Body of pancreas (tissue), 4 donors: ENCODE data around the gene CLDN6. TPM values are rescaled to one million over a fixed set of nuclear protein-coding genes. Genes with fewer than 3 reads are reported as not detected.

Experiments used
- ATAC-seq: fragments of 150-250 bp; one replicate; pipeline ENCODE4 v1.9.1; 2016
- DNase-seq, 4 donors: peaks; one replicate each; pipeline ENCODE4 v3.0.0-alpha.2; 2019
- H3K27ac ChIP-seq, 4 donors: fragments of 200-600 bp; sonication (generic); 1 replicate in 3 of 4; 2 replicates in 1 of 4; pipeline versions ENCODE4 v1.5.1 to v1.6.1; 2016 to 2019; ENCODE audit warnings: mild to moderate bottlenecking in 1 of 4, mixed read lengths in 1 of 4, moderate library complexity in 1 of 4
- H3K27me3 ChIP-seq, 2 donors: fragments of 200-600 bp; sonication (generic); one replicate each; pipeline ENCODE4 v1.6.0; 2016; ENCODE audit warnings: mild to moderate bottlenecking in 1 of 2
- H3K36me3 ChIP-seq, 2 donors: fragments of 200-600 bp; sonication (generic); replicated peaks in 1 of 2; 2 replicates each; pipeline ENCODE4 v1.5.1; 2016; ENCODE audit warnings: low read depth in 2 of 2; ENCODE audit not compliant: insufficient read depth in 1 of 2
- H3K4me1 ChIP-seq: fragments of 200-600 bp; sonication (generic); one replicate; pipeline ENCODE4 v1.6.0; 2016
- H3K4me3 ChIP-seq, 2 donors: fragments of 200-600 bp; sonication (generic); 1 replicate in 1 of 2; 2 replicates in 1 of 2; pipeline ENCODE4 v1.5.1; 2016 to 2019
- H3K9me3 ChIP-seq, 3 donors: fragments of 200-600 bp; sonication (generic); 1 replicate in 2 of 3; 2 replicates in 1 of 3; pipeline ENCODE4 v1.5.1; 2016
- CTCF ChIP-seq, 7 experiments: fragments of 450-650 bp in 4 of 7; fragments of 200-600 bp in 3 of 7; sonication (generic) in 3 of 7; IDR thresholded peaks; one replicate each; pipeline ENCODE4 v1.5.1; 2016 to 2019; ENCODE audit warnings: antibody characterized with exemption in 7 of 7
- POLR2A ChIP-seq, 3 donors: fragments of 450-650 bp; IDR thresholded peaks; one replicate each; pipeline ENCODE4 v1.6.1; 2016; ENCODE audit warnings: antibody characterized with exemption in 3 of 3, mild to moderate bottlenecking in 2 of 3
- WGBS, 2 donors: methylation state at CpG; one replicate each; pipeline ENCODE4 v1.1.5; 2017; 5-methylcytosine and 5-hydroxymethylcytosine counted together
- intact Hi-C: fragments of 100-400 bp; cut with DNase I; formaldehyde crosslinking; loops from one replicate; pipeline ENCODE4 v1.15.1; 2023
- total RNA-seq, 2 donors: library from RNA; depleted of rRNA; stranded (reverse); fragments of >200 nt; gene quantifications; one replicate each; pipeline ENCODE4 v1.1.0, GENCODE V29; 2016

Gene CLDN6
- total RNA-seq, 2 donors from 2014 or later, result 0.33 to 0.78 TPM

GRCh38 chr16:3014971-3015370 is 3.0 kb downstream of the CLDN6 start:
- Histone ChIP-seq H3K4me1 (peaks cover 67% of the 10 kb centered on the region), H3K27ac (no peak overlapping the region), H3K9me3 (no peaks in the 10 kb centered on the region), H3K27me3 (no peaks in the 10 kb centered on the region), H3K4me3 (no peak overlapping the region), H3K36me3 (no peaks in the 10 kb centered on the region)
- no peak for DNase-seq
- 88 to 89% methylated on average over 6 of the region's 6 CpGs for WGBS, 2 donors
- ATAC-seq, result no peak
- intact Hi-C loops, result no loop called here
- TF ChIP-seq POLR2A (IDR thresholded peaks at IDR 0.05), result no peak
- no peak for TF ChIP-seq CTCF (IDR thresholded peaks at IDR 0.05)

GRCh38 chr16:3013998-3014690 is 3.8 kb downstream of the CLDN6 start:
- TF ChIP-seq CTCF (IDR thresholded peaks at IDR 0.05) (no peak), POLR2A (IDR thresholded peaks at IDR 0.05) (no peak)
- ATAC-seq (no peak), DNase-seq (no peak)
- peaks cover 67% of the 10 kb centered on the region for H3K4me1 ChIP-seq
- no peaks in the 10 kb centered on the region for H3K27me3 ChIP-seq
- WGBS, 2 donors, result 52 to 71% methylated on average over 4 to 9 of the region's 12 CpGs
- no peaks in the 10 kb centered on the region for H3K36me3 ChIP-seq
- intact Hi-C loops, result no loop called here
- peak overlapping the region in 2 of 4 donors; percentile 17 to 29 for H3K27ac ChIP-seq
- no peak overlapping the region for H3K4me3 ChIP-seq
- no peaks in the 10 kb centered on the region for H3K9me3 ChIP-seq

GRCh38 chr16:3013491-3013951 is 4.5 kb downstream of the CLDN6 start:
- no peaks in the 10 kb centered on the region for H3K27me3 ChIP-seq
- ATAC-seq, result no peak

GRCh38 chr16:3012828-3013420 is 5.1 kb downstream of the CLDN6 start, which contains the start of gene CLDN9:
CLDN9 (plus strand) TSS chr16:3012923; CDS start chr16:3013363, 440 bp downstream.
- Histone ChIP-seq H3K36me3 (no peaks in the 10 kb centered on the region), H3K9me3 (no peaks in the 10 kb centered on the region), H3K27ac (peak within 1 kb of the TSS; percentile 1 to 94 (median 78)), H3K27me3 (no peaks in the 10 kb centered on the region), H3K4me1 (peaks cover 68% of the 10 kb centered on the region), H3K4me3 (no peak within 1 kb of the TSS)
- TF ChIP-seq CTCF (IDR thresholded peaks at IDR 0.05) (peak in 1 of 7 experiments; percentile 25), POLR2A (IDR thresholded peaks at IDR 0.05) (peak; percentile 39 to 83 (median 75))
- 27 to 36% methylated on average over 4 to 23 of the region's 27 CpGs for WGBS, 2 donors
- DNase-seq (peak; percentile 74 to 86 (median 82)), ATAC-seq (peak; percentile 68)
- intact Hi-C loops, result no loop called here

More at GRCh38 chr16:3013491-3013951, 4.5 kb downstream of the CLDN6 start:
- Histone ChIP-seq H3K4me1 (peaks cover 68% of the 10 kb centered on the region), H3K27ac (peak overlapping the region in 3 of 4 donors; percentile 75 to 94 (median 80)), H3K36me3 (no peaks in the 10 kb centered on the region), H3K9me3 (no peaks in the 10 kb centered on the region), H3K4me3 (no peak overlapping the region)
- intact Hi-C loops, result no loop called here
- no peak for DNase-seq
- TF ChIP-seq CTCF (IDR thresholded peaks at IDR 0.05), result peak in 1 of 7 experiments; percentile 5
- no peak for TF ChIP-seq POLR2A (IDR thresholded peaks at IDR 0.05)
- 17 to 64% methylated on average over 6 to 23 of the region's 27 CpGs for WGBS, 2 donors
